Spleen (tissue), 11 donors: ENCODE results near the gene GABRG3. TPM values are rescaled to one million over a fixed set of nuclear protein-coding genes. Genes with fewer than 3 reads are reported as not detected.

Experiments used
- DNase-seq: peaks from one replicate; pipeline ENCODE4 v3.0.0-alpha.2; 2020
- H3K27ac ChIP-seq, 8 donors: fragments of 200-600 bp; sonication (generic) in 7 of 8; 1 replicate in 4 of 8; 2 replicates in 4 of 8; pipeline versions ENCODE4 v1.5.0 to v1.8.0; 2016 to 2021; ENCODE audit warnings: inconsistent platforms in 4 of 8, mild to moderate bottlenecking in 4 of 8, moderate library complexity in 1 of 8
- H3K27me3 ChIP-seq, 7 donors: fragments of 200-600 bp; sonication (generic) in 6 of 7; replicated peaks in 1 of 7; 1 replicate in 4 of 7; 2 replicates in 3 of 7; pipeline versions ENCODE4 v1.5.0 to v1.8.0; 2016 to 2021; ENCODE audit warnings: inconsistent platforms in 3 of 7, mild to moderate bottlenecking in 1 of 7
- H3K36me3 ChIP-seq, 6 donors: fragments of 200-600 bp; sonication (generic) in 5 of 6; 1 replicate in 4 of 6; 2 replicates in 2 of 6; pipeline versions ENCODE4 v1.5.0 to v1.8.0; 2016 to 2021; ENCODE audit warnings: inconsistent platforms in 2 of 6
- H3K4me1 ChIP-seq, 6 donors: fragments of 200-600 bp; sonication (generic) in 5 of 6; 1 replicate in 3 of 6; 2 replicates in 3 of 6; pipeline versions ENCODE4 v1.5.0 to v1.8.0; 2016 to 2021; ENCODE audit warnings: inconsistent platforms in 3 of 6
- H3K4me3 ChIP-seq, 8 donors: fragments of 200-600 bp; sonication (generic) in 7 of 8; 1 replicate in 4 of 8; 2 replicates in 4 of 8; pipeline versions ENCODE4 v1.5.0 to v1.8.0; 2016 to 2021; ENCODE audit warnings: inconsistent platforms in 4 of 8, mild to moderate bottlenecking in 4 of 8, moderate library complexity in 2 of 8
- H3K9me3 ChIP-seq, 8 donors: fragments of 200-600 bp; sonication (generic) in 7 of 8; 1 replicate in 4 of 8; 2 replicates in 4 of 8; pipeline versions ENCODE4 v1.5.0 to v1.8.0; 2016 to 2021; ENCODE audit warnings: inconsistent platforms in 4 of 8
- CTCF ChIP-seq, 11 experiments: fragments of 200-600 bp in 7 of 11; fragments of 450-650 bp in 4 of 11; sonication (generic) in 4 of 11; IDR thresholded peaks in 8 of 11; conservative IDR thresholded peaks in 3 of 11; 1 replicate in 7 of 11; 2 replicates in 4 of 11; pipeline versions ENCODE4 v1.4.0 to v1.8.0; 2016 to 2021; ENCODE audit warnings: antibody characterized with exemption in 11 of 11, inconsistent platforms in 4 of 11, mild to moderate bottlenecking in 1 of 11
- POLR2A ChIP-seq, 3 donors: fragments of 450-650 bp; IDR thresholded peaks; one replicate each; pipeline ENCODE4 v1.5.1; 2017; ENCODE audit warnings: antibody characterized with exemption in 3 of 3, mild to moderate bottlenecking in 1 of 3
- POLR2AphosphoS5 ChIP-seq, 3 donors: sonication (generic); formaldehyde crosslinking; IDR thresholded peaks; one replicate each; pipeline ENCODE4 v1.5.1; 2017; ENCODE audit warnings: antibody characterized with exemption in 3 of 3
- WGBS, 5 donors: extraction: QIAGEN DNeasy Blood & Tissue Kit in 3 of 5; methylation state at CpG; one replicate each; pipeline versions ENCODE4 v1.1.5 to v1.1.7; 2013 to 2018; 5-methylcytosine and 5-hydroxymethylcytosine counted together
- intact Hi-C: fragments of 100-400 bp; cut with DNase I; formaldehyde crosslinking; loops from one replicate; pipeline ENCODE4 v1.15.0; 2023; ENCODE audit warnings: low total_unique reads
- polyA plus RNA-seq, 3 donors: library from polyadenylated mRNA; stranded (reverse); fragments of 200-250 nt; gene quantifications; one replicate each; pipeline ENCODE4 v1.2.1, GENCODE V29; 2013
- total RNA-seq, 7 donors: library from RNA; depleted of rRNA in 3 of 7; stranded (reverse); fragments of >200 nt in 3 of 7; fragmentation: NEBNext Ultra II Directional in 4 of 7; extraction: Animal tissue kit (Norgen Biotek cat#: 25700) in 4 of 7; gene quantifications; one replicate each; pipeline versions ENCODE4 v1.1.0 to v1.2.1, GENCODE V29; 2016 to 2021
- donor health status: healthy with polysubstance abuse.
- donor health status: DM: no; HTN: no; CAD: no; lungs with moderate emphysema.
- donor health status: DM: no; HTN: no; CAD: no.
- donor health status: Bipolar disorder and iron deficiency.
- donor health status: healthy.
- donor health status: DM: no; HTN: no; CAD: no.
- donor health status: DM: yes; HTN: yes; CAD: no.

Gene GABRG3
- total and polyA plus RNA-seq, 10 donors, result 0.14 to 19.6 (median 1.6) TPM

DNA sequence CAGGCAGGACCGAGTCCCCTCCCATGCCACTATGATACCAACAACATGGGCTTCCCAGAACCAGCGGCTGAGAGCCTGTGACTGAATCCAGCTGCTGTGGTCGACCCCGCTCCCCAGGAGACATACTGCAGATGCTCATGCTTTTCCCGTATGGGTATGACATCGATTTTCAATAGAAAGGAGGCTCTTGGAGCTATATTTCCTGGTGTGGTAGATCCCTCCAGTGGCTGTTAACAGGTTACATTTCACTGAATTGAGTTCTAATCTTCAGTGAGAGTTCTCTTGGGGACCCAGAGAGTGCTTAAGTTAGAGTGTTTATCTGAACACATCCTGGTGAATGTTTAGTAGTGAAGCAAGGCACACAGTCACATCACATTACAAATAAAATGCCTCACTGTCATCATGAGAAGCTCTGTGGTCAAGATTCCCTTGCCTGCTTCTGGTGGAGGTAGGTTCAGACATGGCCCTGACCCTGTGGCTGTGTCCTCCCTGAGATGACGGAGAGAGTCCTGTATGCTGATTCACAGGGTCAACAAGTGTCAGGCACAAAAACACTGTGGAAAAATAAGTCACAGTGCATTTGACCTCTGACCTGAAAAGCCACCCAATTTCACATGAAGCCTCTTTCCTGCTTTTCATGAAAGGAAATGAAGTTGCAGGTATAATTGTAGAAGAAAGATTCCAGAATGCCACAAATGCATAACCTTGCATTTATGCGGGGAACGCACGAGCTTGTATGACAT, 110.9 kb downstream of the GABRG3 start:
- no peaks in the 10 kb centered on the region for H3K4me1 ChIP-seq
- TF ChIP-seq POLR2AphosphoS5 (IDR thresholded peaks at IDR 0.05) (no peak), CTCF (IDR thresholded peaks at IDR 0.05 in 8 of 11, conservative IDR thresholded peaks at IDR 0.05 in 3 of 11) (no peak), POLR2A (IDR thresholded peaks at IDR 0.05) (no peak)
- WGBS, 5 donors, result 72 to 83% (median 79%) methylated on average over 10 of the region's 10 CpGs
- H3K9me3 ChIP-seq, result peaks cover 0 to 11% (median 0%) of the 10 kb centered on the region in 8 donors
- H3K27ac ChIP-seq, result no peak overlapping the region
- no peak overlapping the region for H3K4me3 ChIP-seq
- H3K27me3 ChIP-seq, result no peaks in the 10 kb centered on the region
- DNase-seq, result no peak
- intact Hi-C loops, result no loop called here
- no peaks in the 10 kb centered on the region for H3K36me3 ChIP-seq

GRCh38 chr15:27082526-27082925, 111.5 kb downstream of the GABRG3 start:
- no peak for TF ChIP-seq CTCF (IDR thresholded peaks at IDR 0.05 in 8 of 11, conservative IDR thresholded peaks at IDR 0.05 in 3 of 11)
- TF ChIP-seq POLR2A (IDR thresholded peaks at IDR 0.05), result no peak
- no peak for TF ChIP-seq POLR2AphosphoS5 (IDR thresholded peaks at IDR 0.05)
- H3K36me3 ChIP-seq, result no peaks in the 10 kb centered on the region
- no peak overlapping the region for H3K27ac ChIP-seq
- H3K9me3 ChIP-seq, result peaks cover 0 to 11% (median 0%) of the 10 kb centered on the region in 8 donors
- no peaks in the 10 kb centered on the region for H3K27me3 ChIP-seq
- no peak overlapping the region for H3K4me3 ChIP-seq
- DNase-seq, result no peak
- 46 to 71% (median 57%) methylated on average over 8 of the region's 8 CpGs for WGBS, 5 donors
- intact Hi-C loops, result no loop called here
- H3K4me1 ChIP-seq, result no peaks in the 10 kb centered on the region

- intact Hi-C loops, result no loop called here
- WGBS, 5 donors, result 68 to 89% (median 75%) methylated on average over 3 of the region's 3 CpGs
Measured at GRCh38 chr15:27084844-27085243, 113.9 kb downstream of the GABRG3 start.

More at GRCh38 chr15:27084844-27085243, 113.9 kb downstream of the GABRG3 start:
- DNase-seq, result no peak
- H3K4me1 ChIP-seq, result no peaks in the 10 kb centered on the region
- no peak for TF ChIP-seq POLR2AphosphoS5 (IDR thresholded peaks at IDR 0.05)
- TF ChIP-seq CTCF (IDR thresholded peaks at IDR 0.05 in 8 of 11, conservative IDR thresholded peaks at IDR 0.05 in 3 of 11), result no peak
- TF ChIP-seq POLR2A (IDR thresholded peaks at IDR 0.05), result no peak
- no peak overlapping the region for H3K27ac ChIP-seq
- no peaks in the 10 kb centered on the region for H3K36me3 ChIP-seq
- peaks cover 0 to 20% (median 11%) of the 10 kb centered on the region in 8 donors for H3K9me3 ChIP-seq
- H3K27me3 ChIP-seq, result no peaks in the 10 kb centered on the region
- no peak overlapping the region for H3K4me3 ChIP-seq
